G401.6 (cell line): ENCODE results near the gene MT1B.

Source experiments
- FAIRE-seq: peaks from 2 replicates; lab custom pipeline; 2012; peaks lifted over from hg19 to GRCh38; lab: Jason Lieb, UNC

The MT1B gene

GRCh38 chr16:56651586-56651985 is at the start of gene MT1B:
Gene MT1B, plus strand, starts transcription at chr16:56651886. Its CDS starts 68 bp downstream, at chr16:56651954.
- no peak for FAIRE-seq

GRCh38 chr16:56603589-56603988 is 48.1 kb upstream of the MT1B start:
- no peak for FAIRE-seq

DNA sequence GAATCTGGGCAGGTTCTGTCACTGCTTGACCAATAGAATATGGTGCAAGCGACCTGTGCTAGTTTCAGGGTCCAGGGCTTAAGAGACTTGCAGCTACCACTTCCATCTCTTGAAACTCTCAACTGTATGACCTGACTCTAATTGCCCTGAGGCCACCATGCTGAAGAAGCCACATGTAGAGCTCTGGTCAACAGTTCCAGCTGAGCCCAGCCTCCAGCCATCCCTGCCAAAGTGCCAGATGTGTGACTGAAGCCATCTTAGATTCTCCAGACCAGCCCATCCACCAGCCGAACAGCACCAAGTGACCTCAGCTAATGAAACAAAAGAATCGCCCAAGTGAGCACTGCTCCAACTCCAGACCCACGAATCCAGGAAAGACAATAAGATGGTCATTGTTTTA is 46.7 kb upstream of the MT1B start:
- FAIRE-seq = no peak

DNA sequence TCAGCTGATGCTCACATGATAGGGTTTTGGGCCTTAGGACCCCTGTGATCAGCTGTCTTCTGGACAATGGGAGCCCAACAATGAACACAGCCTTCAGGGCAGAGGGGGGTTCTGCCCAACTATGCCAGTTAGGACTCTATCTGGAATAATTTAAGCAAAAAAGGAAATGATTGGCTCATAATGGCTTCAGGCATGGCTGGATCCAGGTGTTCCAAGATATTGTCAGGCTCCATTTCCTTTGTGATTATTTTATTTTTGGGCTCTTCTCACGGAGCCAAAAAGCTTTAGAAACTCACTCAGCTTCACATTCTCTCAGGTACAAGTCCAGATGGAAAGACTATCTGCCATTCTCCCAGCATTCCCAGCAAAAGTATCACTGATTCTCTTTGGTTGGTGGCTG is 46.2 kb upstream of the MT1B start:
- FAIRE-seq = no peak

DNA sequence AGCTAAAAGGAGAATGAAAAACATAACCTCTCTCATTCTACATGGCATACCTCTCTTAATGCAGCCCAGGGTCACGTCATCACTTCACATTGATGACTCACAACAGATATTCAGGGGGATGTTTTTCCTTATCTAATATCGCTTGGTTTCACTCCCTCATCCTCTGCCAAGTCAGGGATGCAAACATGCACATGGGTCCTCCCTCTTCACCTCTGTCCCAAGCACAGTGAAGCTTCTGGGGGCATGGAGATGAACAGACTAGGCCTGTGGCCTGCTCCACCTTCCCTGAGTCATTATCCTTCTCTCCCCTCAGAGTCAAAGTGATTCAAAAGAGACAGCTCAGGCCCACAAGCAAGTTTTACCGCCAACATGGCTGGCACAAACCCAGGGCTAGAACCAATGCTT is 45.6 kb upstream of the MT1B start:
- FAIRE-seq = no peak

- FAIRE-seq = no peak
Measured at GRCh38 chr16:56606476-56607108, 45.1 kb upstream of the MT1B start.

DNA sequence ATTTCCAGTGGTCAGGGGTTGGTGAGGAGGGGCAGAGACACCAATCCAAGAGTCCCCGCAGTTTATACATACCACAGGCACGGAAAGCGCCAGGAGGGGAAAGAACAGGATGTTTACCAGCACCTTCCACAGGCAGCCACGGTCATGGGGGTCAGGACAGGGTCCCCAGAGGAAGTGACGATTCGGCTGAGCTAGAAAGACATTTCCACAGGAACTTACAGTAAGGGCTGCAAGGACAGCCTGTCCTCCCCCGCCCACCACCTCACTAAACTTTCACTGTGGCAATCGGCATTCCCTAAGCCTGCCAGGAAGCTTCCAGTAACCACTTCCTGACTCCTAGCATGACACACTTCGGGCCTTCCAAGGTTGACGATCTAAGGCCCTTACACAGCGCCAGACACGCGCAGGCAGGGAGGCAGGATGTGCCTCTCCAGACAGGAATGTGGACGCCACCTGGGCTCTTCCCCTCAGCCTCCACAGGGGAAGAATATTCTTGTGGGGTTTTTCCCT is 44.5 kb upstream of the MT1B start:
- no peak for FAIRE-seq

DNA sequence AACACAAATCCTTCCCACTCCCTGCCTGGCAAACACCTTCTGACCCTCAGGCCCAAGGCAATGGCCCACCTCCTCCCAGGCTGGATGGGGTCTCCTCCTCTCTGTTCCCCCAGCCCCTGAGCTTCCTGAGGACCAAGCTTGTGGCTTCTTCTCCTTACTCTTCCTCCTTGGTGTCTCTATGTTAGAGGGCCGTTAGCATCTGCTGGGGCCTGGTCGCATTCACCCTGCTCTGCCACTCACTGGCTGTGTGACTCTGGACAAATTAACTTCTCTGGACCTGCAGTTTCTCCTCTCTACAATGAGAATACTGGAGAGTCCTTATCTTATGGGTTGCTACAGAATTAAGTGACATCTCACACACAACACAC is 44.0 kb upstream of the MT1B start:
- no peak for FAIRE-seq

- no peak for FAIRE-seq
Measured at GRCh38 chr16:56608043-56608875, 43.4 kb upstream of the MT1B start, which contains the start of gene MT2A. Gene MT2A, plus strand, starts transcription at chr16:56608584. Its CDS starts 72 bp downstream, at chr16:56608656.

GRCh38 chr16:56608876-56609462 is 42.7 kb upstream of the MT1B start:
- no peak for FAIRE-seq

DNA sequence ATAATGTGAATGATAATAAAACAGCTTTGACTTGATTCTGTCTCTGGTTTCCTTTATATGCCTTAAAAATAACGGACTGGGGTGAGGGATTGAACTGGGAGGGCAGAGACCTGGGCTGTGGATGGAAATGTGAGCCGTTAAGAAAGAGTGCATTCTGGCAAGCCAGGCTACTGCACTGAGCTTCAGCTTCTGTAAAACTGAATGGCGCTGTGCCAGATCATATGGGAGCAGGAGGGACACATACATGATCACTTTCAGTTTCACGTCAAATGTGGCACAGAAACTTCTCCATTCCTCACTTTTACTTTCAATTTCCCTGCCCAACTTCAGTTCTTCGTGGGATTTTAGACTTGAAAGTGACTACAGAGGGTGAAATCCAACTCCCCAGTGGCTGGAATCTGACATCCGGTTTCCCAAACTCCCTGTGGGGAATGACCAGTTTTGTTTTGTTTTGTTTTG is 42.2 kb upstream of the MT1B start:
- no peak for FAIRE-seq

GRCh38 chr16:56610017-56610608 is 41.6 kb upstream of the MT1B start:
- FAIRE-seq = no peak

DNA sequence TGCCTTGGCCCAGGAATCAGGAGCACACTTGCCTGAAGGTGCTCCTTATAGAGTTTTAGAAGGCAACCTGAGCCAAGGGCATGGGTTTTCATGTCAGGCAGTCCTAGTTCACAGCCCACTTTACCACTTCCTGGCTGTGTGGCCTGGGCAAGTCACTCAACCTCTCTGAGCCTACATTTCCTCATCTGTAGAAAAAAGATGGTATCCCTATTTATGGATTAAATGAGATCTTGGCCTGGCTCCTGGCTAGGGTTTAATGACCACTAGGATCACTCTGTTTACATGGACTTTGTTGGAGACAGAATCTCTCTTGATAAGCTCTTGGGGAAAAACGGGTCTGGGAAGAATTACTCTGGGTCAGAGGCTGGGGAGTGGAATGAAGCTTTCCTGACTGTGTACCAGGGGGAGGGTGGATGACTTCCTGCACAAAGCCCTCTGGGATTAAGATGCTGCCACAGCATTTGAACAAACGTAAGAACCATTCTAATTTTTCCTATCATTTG is 41.0 kb upstream of the MT1B start:
- FAIRE-seq = no peak

DNA sequence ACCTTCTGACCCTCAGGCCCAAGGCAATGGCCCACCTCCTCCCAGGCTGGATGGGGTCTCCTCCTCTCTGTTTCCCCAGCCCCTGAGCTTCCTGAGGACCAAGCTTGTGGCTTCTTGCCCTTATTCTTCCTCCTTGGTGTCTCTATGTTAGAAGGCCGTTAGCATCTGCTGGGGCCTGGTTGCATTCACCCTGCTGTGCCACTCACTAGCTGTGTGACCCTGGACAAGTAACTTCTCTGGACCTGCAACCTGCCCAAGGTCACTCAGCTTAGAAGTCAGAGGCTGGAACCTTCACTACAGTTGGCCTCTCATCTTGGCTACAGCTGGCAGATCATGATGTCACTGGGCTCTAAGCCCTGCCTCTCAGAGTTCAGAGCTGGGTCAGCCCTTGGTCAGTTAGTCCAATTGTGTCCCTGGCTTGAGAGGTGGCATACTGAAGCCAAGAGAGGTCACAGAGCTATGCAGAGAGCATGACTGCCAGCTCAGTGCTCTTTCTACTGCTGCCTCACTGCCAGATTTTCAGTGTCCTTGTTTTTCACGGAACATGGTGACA is 40.3 kb upstream of the MT1B start:
- FAIRE-seq = no peak

- FAIRE-seq = no peak
Measured at GRCh38 chr16:56613706-56614105, 38.0 kb upstream of the MT1B start.

- no peak for FAIRE-seq
Measured at GRCh38 chr16:56614549-56614991, 37.1 kb upstream of the MT1B start.

DNA sequence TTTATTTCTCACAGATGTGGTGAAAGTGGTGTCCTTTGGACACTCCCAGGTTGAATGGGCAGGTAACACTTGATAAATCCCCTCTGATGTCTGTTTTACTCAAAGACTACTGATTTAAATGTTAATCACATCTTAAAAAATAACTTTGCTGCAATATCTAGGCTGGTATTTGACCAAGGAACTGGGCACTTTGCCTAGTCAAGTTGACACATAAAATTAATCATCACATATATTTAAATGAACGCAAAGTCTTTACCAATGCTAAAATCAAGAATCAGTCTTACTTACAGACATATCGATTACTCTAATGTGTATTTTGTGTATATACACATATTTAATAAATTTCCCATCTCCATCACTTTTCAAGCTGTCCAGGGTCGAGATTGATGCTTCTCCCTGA is 36.3 kb upstream of the MT1B start:
- FAIRE-seq = no peak

GRCh38 chr16:56616608-56617211 is 35.0 kb upstream of the MT1B start:
- no peak for FAIRE-seq

GRCh38 chr16:56617212-56618085 is 34.2 kb upstream of the MT1B start:
- no peak for FAIRE-seq

DNA sequence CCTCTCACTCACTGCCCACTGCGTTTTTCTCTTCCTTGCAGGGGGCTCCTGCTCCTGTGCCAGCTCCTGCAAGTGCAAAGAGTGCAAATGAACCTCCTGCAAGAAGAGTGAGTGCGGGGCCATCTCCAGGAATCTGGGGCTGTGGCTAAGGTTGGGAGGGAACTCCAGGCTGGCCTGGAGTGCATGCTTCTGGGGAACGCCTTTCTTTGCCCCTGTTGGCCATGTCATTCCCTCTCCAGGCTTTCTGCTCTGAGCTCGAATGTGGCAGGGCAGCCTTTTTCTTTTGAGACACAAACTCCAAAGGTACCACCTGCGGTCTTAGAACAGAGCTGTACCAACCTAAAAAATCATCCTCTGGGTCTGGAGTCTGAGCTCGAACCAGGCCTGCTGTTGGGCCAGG is 33.5 kb upstream of the MT1B start:
- FAIRE-seq = no peak
